HFF-Myc (cell line): ENCODE results near the gene EXT2.

Experiments used
- DNase-seq: peaks from one replicate; pipeline ENCODE4 v3.0.0-alpha.2; 2011; ENCODE audit warnings: low read depth; ENCODE audit errors: extremely low read depth
- H3K4me3 ChIP-seq: replicated peaks from 2 replicates; pipeline ENCODE4 v1.5.1; 2011; ENCODE audit warnings: low read depth, mild to moderate bottlenecking, control low read depth, low read length
- CTCF ChIP-seq: IDR thresholded peaks from 2 replicates; pipeline ENCODE4 v1.5.1; 2012; ENCODE audit warnings: mild to moderate bottlenecking, low read depth, low read length, control low read depth; ENCODE audit errors: missing control alignments

The EXT2 gene

GRCh38 chr11:44268614-44269080 lies 173.2 kb downstream of the EXT2 start:
- TF ChIP-seq CTCF = no peak
- no peak overlapping the region for H3K4me3 ChIP-seq
- no peak for DNase-seq

GRCh38 chr11:44269369-44270351 lies 174.2 kb downstream of the EXT2 start:
- DNase-seq = no peak
- no peak for TF ChIP-seq CTCF
- no peak overlapping the region for H3K4me3 ChIP-seq

- no peak for DNase-seq
- no peak overlapping the region for H3K4me3 ChIP-seq
- no peak for TF ChIP-seq CTCF
Observed at GRCh38 chr11:44270403-44271273, 175.2 kb downstream of the EXT2 start.

- TF ChIP-seq CTCF = no peak
- no peak overlapping the region for H3K4me3 ChIP-seq
- no peak for DNase-seq
Observed at GRCh38 chr11:44271286-44271685, 175.8 kb downstream of the EXT2 start.

GRCh38 chr11:44274404-44274803 lies 178.9 kb downstream of the EXT2 start:
- no peak for DNase-seq
- H3K4me3 ChIP-seq = no peak overlapping the region
- TF ChIP-seq CTCF = no peak

- no peak for DNase-seq
- H3K4me3 ChIP-seq = no peak overlapping the region
Observed at GRCh38 chr11:44275241-44275640, 179.8 kb downstream of the EXT2 start.

More at GRCh38 chr11:44275241-44275640, 179.8 kb downstream of the EXT2 start:
- no peak for TF ChIP-seq CTCF
